Neuronal stem cell (in vitro differentiated cells): ENCODE data around the gene HRAS.

Experiments
- DNase-seq: peaks from one replicate; pipeline ENCODE4 v3.0.0-alpha.2; 2013; ENCODE audit warnings: low spot score
- H2AFZ ChIP-seq: one replicate; pipeline ENCODE4 v1.6.1; 2013; ENCODE audit warnings: mild to moderate bottlenecking, low read length, inconsistent platforms
- H2AK5ac ChIP-seq: 2 replicates; pipeline ENCODE4 v1.6.1; 2013; ENCODE audit warnings: low read depth, mild to moderate bottlenecking, inconsistent platforms, low read length, moderate library complexity, mixed read lengths
- H2BK120ac ChIP-seq: 2 replicates; pipeline ENCODE4 v1.6.1; 2013; ENCODE audit warnings: low read depth, mild to moderate bottlenecking, inconsistent platforms, low read length, moderate library complexity, mixed read lengths
- H2BK12ac ChIP-seq: one replicate; pipeline ENCODE4 v1.6.1; 2013; ENCODE audit warnings: low read length, inconsistent platforms
- H2BK15ac ChIP-seq: 2 replicates; pipeline ENCODE4 v1.6.1; 2013; ENCODE audit warnings: mild to moderate bottlenecking, low read length, inconsistent platforms, mixed read lengths
- H2BK5ac ChIP-seq: one replicate; pipeline ENCODE4 v1.6.1; 2013; ENCODE audit warnings: inconsistent platforms, mild to moderate bottlenecking, low read length, moderate library complexity
- H3K14ac ChIP-seq: one replicate; pipeline ENCODE4 v1.6.1; 2013; ENCODE audit warnings: low read length, inconsistent platforms
- H3K18ac ChIP-seq: 2 replicates; pipeline ENCODE4 v1.6.1; 2013; ENCODE audit warnings: low read length, inconsistent platforms
- H3K23ac ChIP-seq: 2 replicates; pipeline ENCODE4 v1.6.1; 2013; ENCODE audit warnings: low read depth, mild to moderate bottlenecking, mixed read lengths, low read length, inconsistent platforms; ENCODE audit not compliant: poor library complexity
- H3K27ac ChIP-seq: replicated peaks from 3 replicates; pipeline ENCODE4 v1.5.1; 2013; ENCODE audit warnings: low read length, inconsistent platforms
- H3K27me3 ChIP-seq, 3 experiments: 2 replicates each; pipeline ENCODE4 v1.6.1; 2013; ENCODE audit warnings: low read length in 3 of 3, mild to moderate bottlenecking in 2 of 3, inconsistent platforms in 1 of 3, low read depth in 1 of 3, mixed read lengths in 1 of 3, moderate library complexity in 1 of 3; ENCODE audit not compliant: control insufficient read depth in 3 of 3, insufficient read depth in 3 of 3
- H3K36me3 ChIP-seq, 2 donors: replicated peaks in 1 of 2; 2 replicates each; pipeline ENCODE4 v1.6.1; 2013; ENCODE audit warnings: low read length in 2 of 2; ENCODE audit not compliant: control insufficient read depth in 2 of 2, insufficient read depth in 2 of 2
- H3K4ac ChIP-seq: 2 replicates; pipeline ENCODE4 v1.6.1; 2013; ENCODE audit warnings: inconsistent platforms, mild to moderate bottlenecking, low read length, moderate library complexity
- H3K4me1 ChIP-seq, 2 donors: 1 replicate in 1 of 2; 2 replicates in 1 of 2; pipeline ENCODE4 v1.6.1; 2013; ENCODE audit warnings: low read length in 2 of 2, low read depth in 1 of 2; ENCODE audit not compliant: control insufficient read depth in 2 of 2, insufficient read depth in 1 of 2
- H3K4me2 ChIP-seq: one replicate; pipeline ENCODE4 v1.6.1; 2013; ENCODE audit warnings: mild to moderate bottlenecking, low read length, inconsistent platforms; ENCODE audit not compliant: insufficient read depth, poor library complexity, severe bottlenecking
- H3K4me3 ChIP-seq, 2 donors: 2 replicates each; pipeline ENCODE4 v1.5.1; 2013; ENCODE audit warnings: low read length in 2 of 2, mild to moderate bottlenecking in 2 of 2, inconsistent platforms in 1 of 2, moderate library complexity in 1 of 2
- H3K79me1 ChIP-seq: one replicate; pipeline ENCODE4 v1.6.1; 2013; ENCODE audit warnings: low read depth, mild to moderate bottlenecking, inconsistent platforms, low read length, moderate library complexity
- H3K9ac ChIP-seq: one replicate; pipeline ENCODE4 v1.6.1; 2013; ENCODE audit warnings: mild to moderate bottlenecking, low read depth, low read length, inconsistent platforms; ENCODE audit not compliant: poor library complexity
- H3K9me3 ChIP-seq, 2 donors: replicated peaks in 1 of 2; 2 replicates each; pipeline versions ENCODE3 to v1.6.1; 2013; ENCODE audit warnings: low read length in 2 of 2, mild to moderate bottlenecking in 2 of 2, inconsistent platforms in 1 of 2, low read depth in 1 of 2, mixed read lengths in 1 of 2, moderate library complexity in 1 of 2; ENCODE audit not compliant: control insufficient read depth in 2 of 2, insufficient read depth in 1 of 2
- H4K8ac ChIP-seq: one replicate; pipeline ENCODE4 v1.6.1; 2013; ENCODE audit warnings: low read depth, mild to moderate bottlenecking, inconsistent platforms, low read length, moderate library complexity
- H4K91ac ChIP-seq: one replicate; pipeline ENCODE4 v1.6.1; 2013; ENCODE audit warnings: low read length, low read depth, mild to moderate bottlenecking, inconsistent platforms; ENCODE audit not compliant: poor library complexity
- WGBS, 2 donors: extraction: QIAGEN DNeasy Blood & Tissue Kit; methylation state at CpG; one replicate each; pipeline ENCODE4 v1.1.7; 2013; ENCODE audit warnings: missing lambda C conversion rate in 2 of 2, mixed read lengths in 1 of 2; ENCODE audit not compliant: insufficient read length in 2 of 2, insufficient replicate concordance in 1 of 2; ENCODE audit errors: extremely low coverage in 2 of 2; 5-methylcytosine and 5-hydroxymethylcytosine counted together

Gene HRAS

DNA sequence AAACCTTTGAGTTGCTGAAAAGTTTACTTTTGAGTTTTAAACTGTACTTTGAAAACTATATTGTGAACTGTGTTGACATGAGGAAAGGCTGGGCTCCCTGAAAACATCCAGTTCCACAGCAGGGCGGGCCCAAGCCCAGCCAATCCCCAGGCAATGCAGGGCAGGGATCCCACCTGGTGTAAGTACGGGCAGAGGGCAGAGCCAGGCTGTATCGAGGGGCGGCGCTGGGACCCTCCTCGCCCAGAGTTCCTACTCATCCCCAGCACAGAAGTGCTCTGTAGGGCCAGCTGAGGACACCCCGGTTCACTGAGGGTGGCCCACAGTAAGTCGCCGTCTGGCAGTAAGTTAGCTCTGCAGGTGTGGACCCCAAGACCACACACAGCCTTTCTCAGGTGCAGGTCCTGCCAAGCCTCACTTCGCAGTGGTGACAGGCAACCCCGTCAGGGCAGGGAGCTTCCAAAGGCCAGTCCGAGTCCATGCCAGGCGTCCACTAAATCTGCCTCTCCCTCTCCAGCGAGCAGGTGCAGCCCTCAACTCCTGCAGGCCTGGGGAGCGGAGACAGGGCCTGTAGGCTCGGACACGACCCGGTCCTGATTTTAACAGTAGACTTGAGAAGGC is 31.7 kb upstream of the HRAS start:
- Histone ChIP-seq H2AFZ (no peak overlapping the region), H3K4me3 (peak overlapping the region; percentile 63 to 91), H4K91ac (no peak overlapping the region), H3K18ac (no peak overlapping the region), H3K36me3 (peaks cover 4 to 5% of the 10 kb centered on the region in 2 donors), H3K4ac (no peak overlapping the region), H3K9ac (no peak overlapping the region), H3K23ac (no peak overlapping the region), H2BK5ac (peak overlapping the region; percentile 33), H2BK120ac (peak overlapping the region; percentile 91), H2BK15ac (peak overlapping the region; percentile 30), H2AK5ac (peak overlapping the region; percentile 98), H3K27me3 (peaks cover 0 to 4% (median 0%) of the 10 kb centered on the region in 3 experiments), H3K9me3 (no peaks in the 10 kb centered on the region), H3K4me2 (peak overlapping the region; percentile 91), H3K14ac (no peak overlapping the region), H3K4me1 (peaks cover 25 to 27% of the 10 kb centered on the region in 2 donors), H4K8ac (no peak overlapping the region), H3K79me1 (peaks cover 10% of the 10 kb centered on the region), H3K27ac (no peak overlapping the region), H2BK12ac (no peak overlapping the region)
- DNase-seq: no peak
- WGBS, 2 donors: no CpG with 5 or more reads among the region's 18 CpGs

DNA sequence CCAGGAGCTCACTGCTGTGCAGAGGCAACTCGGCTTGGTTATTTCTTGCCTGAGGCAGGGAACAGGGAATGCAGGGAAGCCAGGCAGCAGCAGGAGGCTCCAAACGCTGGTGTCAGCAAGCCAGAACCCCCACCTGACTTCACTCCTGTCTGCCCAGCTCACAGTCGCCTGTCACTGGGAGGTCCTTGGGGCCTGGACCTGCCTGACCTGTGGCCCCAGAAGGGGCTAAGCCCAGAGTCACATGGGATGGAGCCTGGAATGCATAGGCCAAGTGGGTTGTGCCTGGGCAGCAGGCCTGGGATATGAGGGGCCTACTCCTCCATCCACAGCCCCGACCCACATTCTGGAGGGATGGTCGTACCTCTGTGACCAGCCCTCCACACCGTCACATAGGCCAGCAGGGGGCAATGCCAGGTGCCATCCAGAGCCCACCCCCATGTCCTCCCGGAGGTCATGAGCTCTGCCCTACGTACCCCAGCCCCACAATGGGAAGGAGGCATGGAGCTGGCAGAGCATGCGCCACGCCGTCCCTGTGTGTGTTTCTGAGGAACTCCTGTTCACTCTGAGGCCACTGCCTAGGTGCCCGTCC is 30.6 kb upstream of the HRAS start:
- H3K23ac ChIP-seq: peak overlapping the region; percentile 73
- no peak for DNase-seq
- H3K9ac ChIP-seq: peak overlapping the region; percentile 44
- H3K36me3 ChIP-seq: peaks cover 4 to 5% of the 10 kb centered on the region in 2 donors
- no peak overlapping the region for H2BK12ac ChIP-seq
- peaks cover 18% of the 10 kb centered on the region for H3K79me1 ChIP-seq
- H3K4ac ChIP-seq: no peak overlapping the region
- peak overlapping the region; percentile 22 for H3K27ac ChIP-seq
- peaks cover 0 to 4% (median 0%) of the 10 kb centered on the region in 3 experiments for H3K27me3 ChIP-seq
- no peaks in the 10 kb centered on the region for H3K9me3 ChIP-seq
- H3K4me2 ChIP-seq: no peak overlapping the region
- H4K91ac ChIP-seq: no peak overlapping the region
- WGBS, 2 donors: no CpG with 5 or more reads among the region's 12 CpGs
- peak overlapping the region; percentile 28 for H3K18ac ChIP-seq
- H2AFZ ChIP-seq: no peak overlapping the region
- peak overlapping the region; percentile 11 for H2BK15ac ChIP-seq
- H4K8ac ChIP-seq: no peak overlapping the region
- H3K14ac ChIP-seq: no peak overlapping the region
- no peak overlapping the region for H3K4me3 ChIP-seq
- H3K4me1 ChIP-seq: peaks cover 25 to 30% of the 10 kb centered on the region in 2 donors
- no peak overlapping the region for H2BK120ac ChIP-seq
- peak overlapping the region; percentile 48 for H2BK5ac ChIP-seq
- H2AK5ac ChIP-seq: peak overlapping the region; percentile 94

DNA sequence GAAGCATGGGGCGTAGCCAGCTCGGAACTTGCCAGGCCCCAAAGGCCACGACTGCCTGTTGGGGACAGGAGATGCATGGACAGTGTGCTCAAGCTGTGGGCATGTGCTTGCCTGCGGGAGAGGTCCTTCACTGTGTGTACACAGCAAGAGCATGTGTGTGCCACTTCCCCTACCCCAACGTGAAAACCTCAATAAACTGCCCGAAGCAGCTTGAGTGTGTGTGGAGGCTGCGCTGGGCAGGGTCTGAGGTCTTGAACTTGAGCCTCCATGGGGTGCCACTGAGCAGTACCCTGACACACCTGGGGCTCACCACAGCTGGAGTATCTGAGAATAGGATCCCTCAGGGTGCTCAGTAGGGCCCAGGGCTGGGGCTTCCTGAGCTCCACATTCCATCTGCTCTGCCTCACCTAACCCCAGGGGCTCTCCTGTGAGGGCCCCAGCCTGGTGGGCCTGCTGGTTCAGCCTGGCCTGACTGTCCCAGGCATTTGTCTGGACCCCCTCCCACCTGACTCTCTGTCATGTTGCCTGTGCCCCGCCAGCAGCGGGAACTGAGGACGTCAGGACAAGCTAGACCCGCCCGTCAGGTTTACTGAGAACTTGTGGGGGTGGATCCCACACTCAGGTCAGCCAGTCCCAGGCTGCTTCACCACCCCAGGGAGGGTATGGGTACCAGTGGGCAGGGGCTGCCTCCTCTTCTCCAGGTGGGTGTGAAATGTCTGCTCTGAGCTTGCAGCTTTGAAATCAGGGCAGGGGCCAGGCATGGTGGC is 28.6 kb upstream of the HRAS start:
- Histone ChIP-seq H3K4me2 (no peak overlapping the region), H3K27me3 (peaks cover 0 to 16% (median 0%) of the 10 kb centered on the region in 3 experiments), H4K91ac (no peak overlapping the region), H2BK120ac (no peak overlapping the region), H3K14ac (no peak overlapping the region), H4K8ac (no peak overlapping the region), H2AFZ (no peak overlapping the region), H3K79me1 (peaks cover 18% of the 10 kb centered on the region), H3K18ac (no peak overlapping the region), H3K4ac (no peak overlapping the region), H2BK15ac (no peak overlapping the region), H2BK5ac (peak overlapping the region; percentile 66), H3K36me3 (peaks cover 4 to 5% of the 10 kb centered on the region in 2 donors), H3K4me3 (no peak overlapping the region), H3K23ac (peak overlapping the region; percentile 73), H3K27ac (no peak overlapping the region), H2BK12ac (peak overlapping the region; percentile 41), H2AK5ac (no peak overlapping the region), H3K4me1 (peaks cover 24 to 30% of the 10 kb centered on the region in 2 donors), H3K9ac (peak overlapping the region; percentile 44), H3K9me3 (no peaks in the 10 kb centered on the region)
- WGBS, 2 donors: no CpG with 5 or more reads among the region's 12 CpGs
- DNase-seq: no peak
